Smooth muscle cell (in vitro differentiated cells): Measurements from ENCODE around the gene TSPAN31. TPM values are rescaled to one million over a fixed set of nuclear protein-coding genes. Genes with fewer than 3 reads are reported as not detected.

Experiments used
- DNase-seq: peaks from one replicate; lab custom pipeline; 2025; ENCODE audit not compliant: unreplicated experiment; lab: John Stamatoyannopoulos, UW
- H2AFZ ChIP-seq: fragments of 200-600 bp; sonication (generic); 2 replicates; pipeline ENCODE4 v1.6.0; 2016; ENCODE audit warnings: antibody characterized with exemption, low read depth, mild to moderate bottlenecking
- H3F3A ChIP-seq: fragments of 200-600 bp; sonication (generic); 2 replicates; pipeline ENCODE4 v1.6.0; 2017; ENCODE audit warnings: antibody characterized with exemption, low read depth
- H3K27ac ChIP-seq: fragments of 200-600 bp; sonication (generic); 2 replicates; pipeline ENCODE4 v1.5.1; 2016; ENCODE audit warnings: low read depth, mild to moderate bottlenecking
- H3K27me3 ChIP-seq: fragments of 200-600 bp; sonication (generic); 2 replicates; pipeline ENCODE4 v1.6.1; 2016; ENCODE audit warnings: low read depth, mild to moderate bottlenecking
- H3K36me3 ChIP-seq: fragments of 200-600 bp; sonication (generic); 2 replicates; pipeline ENCODE4 v1.5.1; 2016; ENCODE audit warnings: low read depth
- H3K4me1 ChIP-seq: fragments of 200-600 bp; sonication (generic); 2 replicates; pipeline ENCODE4 v1.5.1; 2016; ENCODE audit warnings: low read depth
- H3K4me2 ChIP-seq: fragments of 200-600 bp; sonication (generic); 2 replicates; pipeline ENCODE4 v1.6.0; 2016; ENCODE audit warnings: mild to moderate bottlenecking
- H3K4me3 ChIP-seq: fragments of 200-600 bp; sonication (generic); 2 replicates; pipeline ENCODE4 v1.5.1; 2016; ENCODE audit warnings: mild to moderate bottlenecking
- H3K79me2 ChIP-seq: fragments of 200-600 bp; sonication (generic); 2 replicates; pipeline ENCODE4 v1.6.0; 2016; ENCODE audit warnings: low read depth, mild to moderate bottlenecking
- H3K9ac ChIP-seq: fragments of 200-600 bp; sonication (generic); 2 replicates; pipeline ENCODE4 v1.6.0; 2016; ENCODE audit warnings: low read depth
- H3K9me3 ChIP-seq: fragments of 200-600 bp; sonication (generic); replicated peaks from 2 replicates; pipeline ENCODE4 v1.5.1; 2016; ENCODE audit warnings: low read depth
- H4K20me1 ChIP-seq: fragments of 200-600 bp; sonication (generic); 2 replicates; pipeline ENCODE4 v1.6.0; 2016; ENCODE audit warnings: low read depth
- WGBS: methylation state at CpG from one replicate; pipeline ENCODE4 v1.1.7; 2016; ENCODE audit warnings: low lambda C conversion rate; 5-methylcytosine and 5-hydroxymethylcytosine counted together
- polyA plus RNA-seq: library from polyadenylated mRNA; unstranded; fragments of >200 nt; fragmentation: Nextera tagmentation; extraction: Ambion mirVana; gene quantifications from 2 replicates; pipeline ENCODE4 v1.2.1, GENCODE V29; 2016
- total RNA-seq: library from RNA; depleted of rRNA; stranded (reverse); fragments of >200 nt; gene quantifications from 2 replicates; pipeline ENCODE4 v1.2.3, GENCODE V29; 2014
- TF ChIP-seq, protein P1 (sequence below): fragments of 200-600 bp; sonication (generic); IDR thresholded peaks from 2 replicates; pipeline ENCODE4 v1.5.1; 2017; ENCODE audit warnings: borderline replicate concordance, mild to moderate bottlenecking, antibody characterized with exemption; ENCODE audit not compliant: insufficient read depth, poor library complexity, severe bottlenecking

TSPAN31 gene
- total and polyA plus RNA-seq, 2 experiments from 2014 or later, result 55.1 to 68.0 TPM

DNA sequence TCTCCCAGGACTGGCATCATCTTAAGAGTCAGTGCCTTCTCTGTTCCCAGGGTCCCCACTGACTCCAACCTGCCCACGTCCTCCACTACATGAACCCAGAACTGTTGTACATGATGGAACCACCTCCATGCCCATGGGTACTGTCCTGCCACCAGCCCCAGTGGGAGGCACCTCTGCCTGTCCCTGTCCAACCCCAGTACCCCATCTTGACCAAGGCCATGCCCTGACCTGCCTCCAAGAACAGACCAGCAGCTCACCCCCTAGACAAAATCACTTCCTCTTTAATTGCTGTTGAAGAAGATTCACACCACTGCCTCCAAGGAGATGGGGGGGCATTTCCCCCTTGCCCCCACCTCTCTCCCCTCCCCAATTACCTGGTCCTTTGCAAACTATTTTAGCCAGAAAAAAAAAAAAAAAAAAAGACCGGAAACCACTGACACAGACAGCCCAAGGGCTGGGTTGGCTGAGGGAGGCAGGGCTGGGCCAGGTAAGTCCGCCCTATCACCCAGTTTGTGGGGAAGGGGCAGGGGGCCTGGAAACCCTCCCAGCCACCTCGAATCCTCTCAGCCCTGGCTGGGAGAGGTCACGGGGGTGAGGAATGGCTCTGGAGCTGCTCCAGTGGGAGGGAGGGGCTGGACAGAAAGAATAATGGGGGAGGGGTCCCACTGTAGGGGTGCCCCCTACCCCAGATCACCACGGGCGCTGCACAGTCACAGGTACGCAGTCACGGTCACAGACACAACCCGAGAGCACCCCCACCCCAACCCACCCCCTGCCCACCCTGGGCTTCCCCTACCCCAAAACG, 19.7 kb upstream of the TSPAN31 start:
- 68% methylated on average over 7 of the region's 11 CpGs for WGBS
- no peak overlapping the region for H2AFZ ChIP-seq
- H3K27me3 ChIP-seq, result peaks cover 55% of the 10 kb centered on the region
- H3K9ac ChIP-seq, result no peak overlapping the region
- H3K4me3 ChIP-seq, result no peak overlapping the region
- TF ChIP-seq, protein P1, sequence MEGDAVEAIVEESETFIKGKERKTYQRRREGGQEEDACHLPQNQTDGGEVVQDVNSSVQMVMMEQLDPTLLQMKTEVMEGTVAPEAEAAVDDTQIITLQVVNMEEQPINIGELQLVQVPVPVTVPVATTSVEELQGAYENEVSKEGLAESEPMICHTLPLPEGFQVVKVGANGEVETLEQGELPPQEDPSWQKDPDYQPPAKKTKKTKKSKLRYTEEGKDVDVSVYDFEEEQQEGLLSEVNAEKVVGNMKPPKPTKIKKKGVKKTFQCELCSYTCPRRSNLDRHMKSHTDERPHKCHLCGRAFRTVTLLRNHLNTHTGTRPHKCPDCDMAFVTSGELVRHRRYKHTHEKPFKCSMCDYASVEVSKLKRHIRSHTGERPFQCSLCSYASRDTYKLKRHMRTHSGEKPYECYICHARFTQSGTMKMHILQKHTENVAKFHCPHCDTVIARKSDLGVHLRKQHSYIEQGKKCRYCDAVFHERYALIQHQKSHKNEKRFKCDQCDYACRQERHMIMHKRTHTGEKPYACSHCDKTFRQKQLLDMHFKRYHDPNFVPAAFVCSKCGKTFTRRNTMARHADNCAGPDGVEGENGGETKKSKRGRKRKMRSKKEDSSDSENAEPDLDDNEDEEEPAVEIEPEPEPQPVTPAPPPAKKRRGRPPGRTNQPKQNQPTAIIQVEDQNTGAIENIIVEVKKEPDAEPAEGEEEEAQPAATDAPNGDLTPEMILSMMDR, result no peak
- no peaks in the 10 kb centered on the region for H3F3A ChIP-seq
- no peak for DNase-seq
- no peaks in the 10 kb centered on the region for H3K79me2 ChIP-seq
- no peak overlapping the region for H3K27ac ChIP-seq
- no peaks in the 10 kb centered on the region for H3K36me3 ChIP-seq
- peaks cover 3% of the 10 kb centered on the region for H3K4me1 ChIP-seq
- no peaks in the 10 kb centered on the region for H4K20me1 ChIP-seq
- no peak overlapping the region for H3K4me2 ChIP-seq
- H3K9me3 ChIP-seq, result no peaks in the 10 kb centered on the region

DNA sequence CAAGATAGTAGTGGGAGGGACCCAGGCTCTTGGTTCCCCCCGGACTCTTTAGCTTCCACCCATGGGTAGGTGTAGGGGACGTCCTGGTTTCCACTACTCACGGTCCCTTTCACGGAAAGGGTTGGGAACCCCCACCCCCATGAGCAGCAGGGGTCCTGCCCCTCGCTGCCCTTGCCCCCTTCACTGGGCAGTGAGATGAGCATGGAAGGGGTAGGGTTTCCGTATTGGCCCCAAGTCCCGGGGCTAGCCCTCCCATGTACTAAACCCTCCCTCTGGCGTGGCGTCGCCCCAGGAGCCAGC, 19.0 kb upstream of the TSPAN31 start:
- H4K20me1 ChIP-seq, result no peaks in the 10 kb centered on the region
- no peak overlapping the region for H3K27ac ChIP-seq
- TF ChIP-seq, protein P1, result no peak
- peak overlapping the region; percentile 93 for H3K4me2 ChIP-seq
- H3K9ac ChIP-seq, result no peak overlapping the region
- H3K4me3 ChIP-seq, result peak overlapping the region; percentile 56
- no peaks in the 10 kb centered on the region for H3K9me3 ChIP-seq
- no peaks in the 10 kb centered on the region for H3F3A ChIP-seq
- no peak for DNase-seq
- H3K79me2 ChIP-seq, result no peaks in the 10 kb centered on the region
- peaks cover 3% of the 10 kb centered on the region for H3K4me1 ChIP-seq
- no peak overlapping the region for H2AFZ ChIP-seq
- WGBS, result 9% methylated on average over 10 of the region's 10 CpGs
- peaks cover 62% of the 10 kb centered on the region for H3K27me3 ChIP-seq
- H3K36me3 ChIP-seq, result no peaks in the 10 kb centered on the region

DNA sequence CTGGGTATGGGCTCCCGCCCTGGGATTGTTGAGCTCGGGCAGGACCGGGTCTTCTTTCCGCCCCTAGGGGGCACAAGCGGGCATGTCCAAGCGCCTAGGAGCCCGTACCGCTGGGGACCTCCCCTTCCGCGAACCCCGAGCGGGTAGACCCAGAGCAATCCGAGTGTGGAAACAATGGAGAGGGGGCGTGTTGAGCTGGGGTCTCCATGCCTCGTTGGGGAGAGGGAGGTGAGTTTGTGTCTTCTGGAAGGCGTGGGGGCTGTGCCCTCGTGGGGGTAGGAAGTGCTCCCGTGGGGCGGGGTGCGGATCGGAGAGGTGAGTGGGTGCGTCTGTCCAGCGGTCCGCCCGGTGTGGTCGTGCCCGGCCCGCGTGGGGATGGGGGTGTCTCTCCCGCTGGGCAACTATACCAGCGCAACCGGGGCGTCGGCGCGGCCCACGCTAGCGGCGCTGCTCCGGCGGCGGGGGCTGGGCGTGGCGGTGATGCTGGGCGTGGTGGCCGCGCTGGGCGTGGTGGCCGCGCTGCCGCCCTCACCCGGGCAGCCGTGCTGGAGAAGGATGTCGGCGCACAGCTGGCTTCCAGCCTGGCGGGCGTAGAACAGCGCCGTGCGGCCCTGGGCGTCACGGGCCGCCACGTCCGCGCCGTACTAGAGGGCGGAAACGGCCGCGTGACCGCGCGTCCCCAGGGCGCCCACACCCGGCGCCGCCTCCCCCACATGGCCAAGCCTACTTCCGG, 18.5 kb upstream of the TSPAN31 start:
- H3K27ac ChIP-seq, result no peak overlapping the region
- no peaks in the 10 kb centered on the region for H4K20me1 ChIP-seq
- H3K4me1 ChIP-seq, result peaks cover 3% of the 10 kb centered on the region
- H3K4me3 ChIP-seq, result peak overlapping the region; percentile 56
- no peaks in the 10 kb centered on the region for H3F3A ChIP-seq
- no peak overlapping the region for H3K9ac ChIP-seq
- H3K79me2 ChIP-seq, result no peaks in the 10 kb centered on the region
- peak; percentile 30 for DNase-seq
- peak overlapping the region; percentile 93 for H3K4me2 ChIP-seq
- peaks cover 67% of the 10 kb centered on the region for H3K27me3 ChIP-seq
- H3K9me3 ChIP-seq, result no peaks in the 10 kb centered on the region
- peak overlapping the region; percentile 70 for H2AFZ ChIP-seq
- no peaks in the 10 kb centered on the region for H3K36me3 ChIP-seq
- 2% methylated on average over 75 of the region's 79 CpGs for WGBS
- TF ChIP-seq, protein P1, result peak; percentile 65
